CD8-positive, alpha-beta memory T cell (primary cell): ENCODE data around the gene RGS3. TPM values are rescaled to one million over a fixed set of nuclear protein-coding genes. Genes with fewer than 3 reads are reported as not detected.
A peak's percentile ranks its signal among the peaks of the same experiment; 100 is the strongest.

Experiments used
- CTCF ChIA-PET: fragments of 350-600 bp; sonication (Branson Sonifier 250); formaldehyde crosslinking; loops from one replicate; lab custom pipeline; 2021; ENCODE audit warnings: antibody characterized with exemption; lab: Charles Lee
- POLR2A ChIA-PET: fragments of 350-600 bp; sonication (Branson Sonifier 250); formaldehyde crosslinking; loops from one replicate; lab custom pipeline; 2021; ENCODE audit warnings: antibody characterized with exemption; lab: Charles Lee
- DNase-seq, 5 donors: peaks; one replicate each; pipeline versions ENCODE4 v3.0.0 to v3.0.0-alpha.2; 2020 to 2022; ENCODE audit warnings: mixed read lengths in 1 of 5
- H3K27ac ChIP-seq: one replicate; pipeline ENCODE4 v1.7.0; 2013; ENCODE audit warnings: low read depth, mild to moderate bottlenecking, low read length, moderate library complexity
- H3K27me3 ChIP-seq: 2 replicates; pipeline ENCODE4 v1.7.0; 2013; ENCODE audit warnings: low read length, mild to moderate bottlenecking; ENCODE audit not compliant: insufficient read depth, poor library complexity, severe bottlenecking
- H3K36me3 ChIP-seq: 2 replicates; pipeline ENCODE4 v1.7.0; 2013; ENCODE audit warnings: mild to moderate bottlenecking, low read length, moderate library complexity; ENCODE audit not compliant: insufficient read depth
- H3K4me1 ChIP-seq: 2 replicates; pipeline ENCODE4 v1.7.0; 2013; ENCODE audit warnings: mild to moderate bottlenecking, low read length, moderate library complexity; ENCODE audit not compliant: insufficient read depth
- H3K4me3 ChIP-seq: 2 replicates; pipeline ENCODE4 v1.7.0; 2013; ENCODE audit warnings: mild to moderate bottlenecking, low read length
- H3K9me3 ChIP-seq: 2 replicates; pipeline ENCODE4 v1.7.0; 2013; ENCODE audit warnings: mild to moderate bottlenecking, low read length
- H3K27ac Mint-ChIP-seq, 8 donors: one replicate each; pipeline ENCODE4 v1.8.0; 2020 to 2021; ENCODE audit warnings: mixed read lengths in 8 of 8, mild to moderate bottlenecking in 6 of 8, inconsistent platforms in 3 of 8, moderate library complexity in 3 of 8
- H3K27me3 Mint-ChIP-seq, 2 donors: one replicate each; pipeline ENCODE4 v1.8.0; 2020 to 2021; ENCODE audit warnings: mixed read lengths in 2 of 2, mild to moderate bottlenecking in 1 of 2, moderate library complexity in 1 of 2
- H3K36me3 Mint-ChIP-seq, 3 donors: one replicate each; pipeline ENCODE4 v1.8.0; 2020 to 2021; ENCODE audit warnings: mixed read lengths in 3 of 3, inconsistent platforms in 1 of 3, mild to moderate bottlenecking in 1 of 3
- H3K4me1 Mint-ChIP-seq, 3 donors: one replicate each; pipeline ENCODE4 v1.8.0; 2020 to 2021; ENCODE audit warnings: mixed read lengths in 3 of 3, inconsistent platforms in 1 of 3, mild to moderate bottlenecking in 1 of 3
- H3K4me3 Mint-ChIP-seq, 7 donors: one replicate each; pipeline ENCODE4 v1.8.0; 2020 to 2021; ENCODE audit warnings: mixed read lengths in 7 of 7, mild to moderate bottlenecking in 6 of 7, moderate library complexity in 4 of 7, inconsistent platforms in 2 of 7
- H3K9me3 Mint-ChIP-seq, 5 donors: one replicate each; pipeline ENCODE4 v1.8.0; 2020 to 2022; ENCODE audit warnings: mixed read lengths in 5 of 5, mild to moderate bottlenecking in 3 of 5, moderate library complexity in 2 of 5, inconsistent platforms in 1 of 5
- polyA plus RNA-seq: library from polyadenylated mRNA; unstranded; fragments of 300-500 nt; fragmentation: Illumina TruSeq; gene quantifications from one replicate; pipeline ENCODE4 v1.2.3, GENCODE V29; 2021
- total RNA-seq, 2 experiments: library from RNA; stranded (reverse); gene quantifications; one replicate each; pipeline ENCODE4 v1.2.3, GENCODE V29; 2021

Gene RGS3
- total and polyA plus RNA-seq, 3 experiments from 2014 or later = 59.8 to 91.2 (median 89.2) TPM

DNA sequence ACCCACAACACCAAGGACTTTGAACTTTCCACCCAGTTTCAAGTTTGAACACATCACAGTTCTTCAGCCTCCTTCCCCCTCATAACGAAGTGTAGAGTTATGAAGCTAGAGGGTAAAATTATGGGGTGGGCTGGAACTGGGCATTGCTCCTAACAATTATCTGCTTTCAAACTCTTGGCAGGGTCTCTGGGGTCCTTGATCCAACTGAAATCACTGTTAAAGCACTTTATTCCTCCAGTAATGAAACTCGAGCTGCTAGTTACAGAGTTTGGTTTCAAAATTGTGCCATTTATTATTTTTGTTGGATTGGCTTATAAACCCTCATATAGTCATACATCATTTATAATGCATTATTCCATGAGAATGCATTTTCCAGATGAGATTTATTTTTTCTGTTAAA, 158.5 kb downstream of the RGS3 start:
- CTCF ChIA-PET = interaction anchor here (0.8 kb wide), 1 partner anchor 188 kb away, joined by 3 read pairs; no protein-coding TSS in a partner anchor
- Mint-ChIP-seq H3K4me3 (no peak overlapping the region), H3K27me3 (peaks cover 17 to 21% of the 10 kb centered on the region in 2 donors), H3K36me3 (no peaks in the 10 kb centered on the region), H3K9me3 (no peaks in the 10 kb centered on the region), H3K4me1 (peaks cover 0 to 5% (median 5%) of the 10 kb centered on the region in 3 donors), H3K27ac (no peak overlapping the region)
- H3K4me1 ChIP-seq = no peaks in the 10 kb centered on the region
- no peak for DNase-seq
- POLR2A ChIA-PET = no interaction called here
- no peaks in the 10 kb centered on the region for H3K27me3 ChIP-seq
- H3K9me3 ChIP-seq = no peaks in the 10 kb centered on the region
- H3K36me3 ChIP-seq = no peaks in the 10 kb centered on the region
- no peak overlapping the region for H3K27ac ChIP-seq
- H3K4me3 ChIP-seq = no peak overlapping the region

DNA sequence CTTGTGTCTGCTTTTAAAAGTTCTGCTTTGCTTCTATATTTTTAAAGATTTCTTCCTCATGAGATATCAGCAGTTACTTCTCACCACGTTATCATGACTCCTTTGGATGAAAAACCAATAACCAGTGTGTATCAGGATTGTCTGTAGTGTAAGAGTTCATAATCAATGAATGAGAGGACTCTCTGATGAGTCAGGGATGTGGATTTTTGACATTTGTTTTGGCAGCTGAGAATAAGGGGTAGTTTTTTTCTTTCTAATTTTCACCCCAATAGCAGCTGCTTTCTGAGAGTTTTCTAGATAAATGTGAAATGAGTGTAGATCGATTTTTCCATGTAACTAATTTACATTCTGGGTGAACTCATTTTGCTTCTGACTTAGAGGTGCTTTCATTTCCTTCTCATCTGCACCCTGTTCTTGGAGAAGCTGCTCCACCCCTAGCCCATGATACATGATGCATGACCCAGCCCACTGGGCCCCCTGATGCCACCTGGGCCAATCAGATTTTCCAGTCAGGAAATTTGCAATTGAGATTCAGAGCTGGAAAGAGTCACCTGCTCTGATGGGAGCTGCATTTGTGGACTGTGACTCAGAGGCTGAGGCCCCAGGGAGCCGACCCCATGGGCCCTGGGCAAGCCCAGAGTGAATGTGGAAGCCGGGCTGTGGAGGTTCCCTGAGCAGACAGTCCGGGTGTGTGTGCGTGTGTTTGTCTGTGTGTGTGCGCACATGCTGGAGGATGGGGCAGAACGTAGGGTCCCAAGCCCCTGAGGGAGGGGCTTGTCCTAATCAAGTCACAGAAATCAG, 159.3 kb downstream of the RGS3 start:
- H3K9me3 Mint-ChIP-seq = no peaks in the 10 kb centered on the region
- H3K4me1 Mint-ChIP-seq = no peaks in the 10 kb centered on the region
- ChIA-PET POLR2A (no interaction called here), CTCF (no interaction called here)
- H3K4me3 Mint-ChIP-seq = no peak overlapping the region
- DNase-seq = no peak
- no peaks in the 10 kb centered on the region for H3K36me3 ChIP-seq
- no peak overlapping the region for H3K27ac ChIP-seq
- H3K27me3 ChIP-seq = no peaks in the 10 kb centered on the region
- no peak overlapping the region for H3K27ac Mint-ChIP-seq
- no peaks in the 10 kb centered on the region for H3K36me3 Mint-ChIP-seq
- no peak overlapping the region for H3K4me3 ChIP-seq
- peaks cover 19 to 21% of the 10 kb centered on the region in 2 donors for H3K27me3 Mint-ChIP-seq
- no peaks in the 10 kb centered on the region for H3K4me1 ChIP-seq
- no peaks in the 10 kb centered on the region for H3K9me3 ChIP-seq

DNA sequence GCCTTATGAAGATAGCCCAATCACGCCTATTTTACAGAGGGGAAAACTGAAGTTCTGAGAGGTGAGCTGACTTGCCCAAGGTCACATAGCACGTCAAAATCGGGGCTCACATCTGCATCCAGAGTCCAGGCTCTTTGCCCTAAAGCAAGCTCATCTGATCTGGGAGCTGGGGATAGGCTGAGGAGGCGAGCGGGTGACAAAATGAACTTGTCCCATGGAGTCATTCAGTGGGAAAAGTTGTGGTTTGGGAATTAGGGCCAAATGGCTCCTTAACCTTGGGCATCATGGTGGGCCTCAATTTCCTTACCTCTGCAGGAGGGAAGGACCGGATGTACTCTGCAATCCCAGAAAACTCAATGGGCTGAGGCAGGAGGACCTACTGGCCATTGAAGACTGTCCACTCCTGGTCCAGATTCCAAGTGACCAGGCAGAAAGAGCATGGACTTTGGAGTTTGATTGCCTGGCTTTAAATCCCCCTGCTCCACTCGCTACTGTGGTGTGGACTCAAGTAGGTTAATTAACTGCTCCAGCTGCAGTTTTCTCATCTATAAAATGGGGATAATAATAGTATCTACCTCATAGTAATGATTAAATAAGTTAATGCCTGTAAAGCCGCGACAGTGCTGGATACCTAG, 160.4 kb downstream of the RGS3 start:
- ChIA-PET POLR2A (no interaction called here), CTCF (no interaction called here)
- Histone ChIP-seq H3K27ac (no peak overlapping the region), H3K4me1 (no peaks in the 10 kb centered on the region), H3K9me3 (no peaks in the 10 kb centered on the region), H3K36me3 (no peaks in the 10 kb centered on the region), H3K27me3 (no peaks in the 10 kb centered on the region), H3K4me3 (no peak overlapping the region)
- Mint-ChIP-seq H3K9me3 (no peaks in the 10 kb centered on the region), H3K4me1 (no peaks in the 10 kb centered on the region), H3K36me3 (no peaks in the 10 kb centered on the region), H3K4me3 (no peak overlapping the region), H3K27me3 (peaks cover 15 to 23% of the 10 kb centered on the region in 2 donors), H3K27ac (peak overlapping the region in 1 of 8 donors; percentile 24)
- no peak for DNase-seq

DNA sequence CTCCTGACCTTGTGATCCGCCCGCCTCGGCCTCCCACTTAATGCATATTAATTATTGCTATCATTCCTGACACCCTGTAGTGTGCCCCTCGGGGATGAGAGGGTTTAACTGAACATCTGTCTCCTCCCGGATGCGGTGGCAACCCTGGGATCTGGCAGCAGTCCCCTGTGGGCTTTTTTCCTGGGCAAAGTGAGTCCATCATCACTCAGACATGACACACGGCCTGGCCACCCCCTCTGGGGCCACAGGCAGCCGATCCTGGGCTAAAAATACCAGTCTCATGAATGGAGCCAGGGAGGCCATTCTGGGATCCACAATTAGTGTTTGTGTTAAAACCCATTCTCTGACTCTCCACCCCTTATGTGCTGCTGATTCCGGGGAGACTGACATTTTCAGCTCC, 161.2 kb downstream of the RGS3 start:
- ChIA-PET CTCF (interaction anchor here (1.3 kb wide), 1 partner anchor 33 kb away, joined by 3 read pairs; no protein-coding TSS in a partner anchor), POLR2A (no interaction called here)
- Histone ChIP-seq H3K27ac (no peak overlapping the region), H3K9me3 (no peaks in the 10 kb centered on the region), H3K4me1 (no peaks in the 10 kb centered on the region), H3K27me3 (no peaks in the 10 kb centered on the region), H3K4me3 (no peak overlapping the region), H3K36me3 (no peaks in the 10 kb centered on the region)
- Mint-ChIP-seq H3K4me1 (no peaks in the 10 kb centered on the region), H3K36me3 (no peaks in the 10 kb centered on the region), H3K27me3 (peaks cover 14 to 15% of the 10 kb centered on the region in 2 donors), H3K9me3 (no peaks in the 10 kb centered on the region), H3K4me3 (no peak overlapping the region), H3K27ac (no peak overlapping the region)
- no peak for DNase-seq

DNA sequence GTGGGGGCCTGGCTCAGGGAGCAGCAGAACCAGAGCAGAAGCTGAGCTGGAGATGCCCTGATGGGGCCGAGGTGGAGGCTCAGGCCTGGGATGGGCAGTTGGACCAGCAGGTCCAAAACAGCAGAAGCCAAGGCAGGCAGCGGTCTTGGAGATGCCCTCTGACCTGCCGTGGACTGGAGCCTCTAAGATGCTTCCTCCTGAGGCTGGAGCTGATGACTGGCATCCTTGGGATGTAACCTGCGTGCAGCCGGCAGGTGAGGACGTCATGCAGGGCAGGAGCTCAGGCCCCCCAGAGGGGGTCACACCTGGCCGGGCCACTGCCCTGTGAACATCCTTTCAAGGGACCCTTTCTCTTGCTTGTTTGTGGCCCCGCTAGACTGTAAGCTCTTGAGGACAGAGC, 162.0 kb downstream of the RGS3 start:
- Histone ChIP-seq H3K4me3 (no peak overlapping the region), H3K27me3 (no peaks in the 10 kb centered on the region), H3K36me3 (no peaks in the 10 kb centered on the region), H3K9me3 (no peaks in the 10 kb centered on the region), H3K4me1 (no peaks in the 10 kb centered on the region), H3K27ac (no peak overlapping the region)
- Mint-ChIP-seq H3K27ac (peak overlapping the region in 1 of 8 donors; percentile 33), H3K4me1 (no peaks in the 10 kb centered on the region), H3K4me3 (no peak overlapping the region), H3K36me3 (no peaks in the 10 kb centered on the region), H3K27me3 (peaks cover 13 to 14% of the 10 kb centered on the region in 2 donors), H3K9me3 (no peaks in the 10 kb centered on the region)
- no peak for DNase-seq
- POLR2A ChIA-PET = no interaction called here
- CTCF ChIA-PET = interaction anchor here (1.3 kb wide), 1 partner anchor 33 kb away, joined by 3 read pairs; no protein-coding TSS in a partner anchor

DNA sequence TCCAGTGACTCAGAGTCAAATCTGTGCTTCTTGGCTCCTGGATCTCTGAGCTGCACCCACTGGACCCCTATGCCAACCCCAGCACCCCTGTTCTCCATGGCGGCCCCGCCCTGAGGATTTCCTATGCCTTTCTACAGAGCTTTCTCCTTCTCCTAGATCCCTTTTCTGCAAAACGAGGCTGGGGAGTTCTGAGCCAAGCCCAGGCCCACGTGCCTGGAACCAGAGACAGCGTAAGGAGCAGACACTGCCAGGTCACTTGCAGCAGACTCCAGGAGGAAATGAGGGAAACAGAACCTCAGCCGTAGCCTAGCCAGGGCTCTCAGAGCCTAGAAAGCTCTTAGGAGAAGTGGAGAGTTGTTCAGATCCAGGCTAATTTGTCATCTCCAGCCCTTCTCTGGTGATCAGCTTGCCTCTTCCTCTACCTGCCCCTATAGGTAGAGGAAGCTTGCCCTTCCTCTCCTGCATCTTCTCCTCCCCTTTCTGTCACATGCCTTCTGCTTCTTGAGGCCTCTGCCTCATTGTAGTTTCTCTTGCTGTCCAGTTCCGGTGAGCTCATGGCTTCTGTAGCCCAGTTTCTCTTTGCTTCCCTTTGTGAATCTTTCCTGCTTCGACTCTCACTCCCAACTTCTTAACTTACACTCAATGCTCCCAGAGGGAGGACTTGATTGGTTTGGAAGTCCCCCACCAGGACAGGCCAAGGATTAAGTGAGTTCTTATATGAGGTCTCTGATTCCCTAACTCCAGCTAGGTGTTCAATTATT, 163.4 kb downstream of the RGS3 start:
- ChIA-PET POLR2A (no interaction called here), CTCF (interaction anchor here (1.0 kb wide), 1 partner anchor 31 kb away, joined by 3 read pairs; no protein-coding TSS in a partner anchor)
- H3K36me3 Mint-ChIP-seq = no peaks in the 10 kb centered on the region
- no peak overlapping the region for H3K4me3 ChIP-seq
- no peak overlapping the region for H3K27ac ChIP-seq
- H3K4me1 ChIP-seq = no peaks in the 10 kb centered on the region
- H3K9me3 ChIP-seq = no peaks in the 10 kb centered on the region
- no peaks in the 10 kb centered on the region for H3K9me3 Mint-ChIP-seq
- peaks cover 8 to 9% of the 10 kb centered on the region in 2 donors for H3K27me3 Mint-ChIP-seq
- no peak overlapping the region for H3K4me3 Mint-ChIP-seq
- H3K27ac Mint-ChIP-seq = peak overlapping the region in 1 of 8 donors; percentile 82
- DNase-seq = no peak
- no peaks in the 10 kb centered on the region for H3K4me1 Mint-ChIP-seq
- H3K36me3 ChIP-seq = no peaks in the 10 kb centered on the region
- H3K27me3 ChIP-seq = no peaks in the 10 kb centered on the region

DNA sequence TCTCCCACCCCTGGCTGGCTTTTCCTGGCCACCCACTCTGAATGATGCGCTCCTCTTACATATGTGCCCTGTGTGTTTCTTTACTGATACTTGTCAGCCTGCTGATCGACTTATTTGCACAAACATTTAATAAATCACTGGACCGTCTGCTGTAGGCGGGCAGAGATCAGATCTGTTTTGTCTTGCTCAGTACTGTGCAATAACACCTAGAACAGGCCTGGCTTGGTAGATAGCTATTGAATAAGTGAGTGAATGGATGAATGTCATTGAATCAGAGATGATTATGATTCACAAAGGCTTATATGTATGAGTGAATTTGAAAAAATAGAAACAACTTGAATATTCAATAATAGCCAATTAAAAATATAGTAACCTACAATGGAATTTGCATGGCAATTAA, 165.1 kb downstream of the RGS3 start:
- Histone ChIP-seq H3K4me1 (no peaks in the 10 kb centered on the region), H3K9me3 (no peaks in the 10 kb centered on the region), H3K4me3 (no peak overlapping the region), H3K27ac (no peak overlapping the region), H3K27me3 (no peaks in the 10 kb centered on the region), H3K36me3 (no peaks in the 10 kb centered on the region)
- CTCF ChIA-PET = no interaction called here
- no peak overlapping the region for H3K4me3 Mint-ChIP-seq
- POLR2A ChIA-PET = no interaction called here
- H3K9me3 Mint-ChIP-seq = no peaks in the 10 kb centered on the region
- H3K4me1 Mint-ChIP-seq = no peaks in the 10 kb centered on the region
- DNase-seq = no peak
- H3K27ac Mint-ChIP-seq = no peak overlapping the region
- H3K27me3 Mint-ChIP-seq = peaks cover 9 to 17% of the 10 kb centered on the region in 2 donors
- no peaks in the 10 kb centered on the region for H3K36me3 Mint-ChIP-seq
